ENCODE measurements around the gene PDCD11. TPM values are rescaled to one million over a fixed set of nuclear protein-coding genes. Genes with fewer than 3 reads are reported as not detected.

Gene PDCD11
- total RNA-seq, 1 experiment from 2014 or later = 106 TPM

- TF ChIP-seq, protein P1, sequence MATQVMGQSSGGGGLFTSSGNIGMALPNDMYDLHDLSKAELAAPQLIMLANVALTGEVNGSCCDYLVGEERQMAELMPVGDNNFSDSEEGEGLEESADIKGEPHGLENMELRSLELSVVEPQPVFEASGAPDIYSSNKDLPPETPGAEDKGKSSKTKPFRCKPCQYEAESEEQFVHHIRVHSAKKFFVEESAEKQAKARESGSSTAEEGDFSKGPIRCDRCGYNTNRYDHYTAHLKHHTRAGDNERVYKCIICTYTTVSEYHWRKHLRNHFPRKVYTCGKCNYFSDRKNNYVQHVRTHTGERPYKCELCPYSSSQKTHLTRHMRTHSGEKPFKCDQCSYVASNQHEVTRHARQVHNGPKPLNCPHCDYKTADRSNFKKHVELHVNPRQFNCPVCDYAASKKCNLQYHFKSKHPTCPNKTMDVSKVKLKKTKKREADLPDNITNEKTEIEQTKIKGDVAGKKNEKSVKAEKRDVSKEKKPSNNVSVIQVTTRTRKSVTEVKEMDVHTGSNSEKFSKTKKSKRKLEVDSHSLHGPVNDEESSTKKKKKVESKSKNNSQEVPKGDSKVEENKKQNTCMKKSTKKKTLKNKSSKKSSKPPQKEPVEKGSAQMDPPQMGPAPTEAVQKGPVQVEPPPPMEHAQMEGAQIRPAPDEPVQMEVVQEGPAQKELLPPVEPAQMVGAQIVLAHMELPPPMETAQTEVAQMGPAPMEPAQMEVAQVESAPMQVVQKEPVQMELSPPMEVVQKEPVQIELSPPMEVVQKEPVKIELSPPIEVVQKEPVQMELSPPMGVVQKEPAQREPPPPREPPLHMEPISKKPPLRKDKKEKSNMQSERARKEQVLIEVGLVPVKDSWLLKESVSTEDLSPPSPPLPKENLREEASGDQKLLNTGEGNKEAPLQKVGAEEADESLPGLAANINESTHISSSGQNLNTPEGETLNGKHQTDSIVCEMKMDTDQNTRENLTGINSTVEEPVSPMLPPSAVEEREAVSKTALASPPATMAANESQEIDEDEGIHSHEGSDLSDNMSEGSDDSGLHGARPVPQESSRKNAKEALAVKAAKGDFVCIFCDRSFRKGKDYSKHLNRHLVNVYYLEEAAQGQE (IDR thresholded peaks at IDR 0.05; ENCODE audit: low read depth) = no peak
- no peak for TF ChIP-seq YY1 (IDR thresholded peaks at IDR 0.05; ENCODE audit: extremely low read depth, insufficient replicate concordance, low read depth, low read length)
- TF ChIP-seq FOSL1 (IDR thresholded peaks at IDR 0.05; ENCODE audit: low read depth) = no peak
- no peak for TF ChIP-seq ELF1 (IDR thresholded peaks at IDR 0.05; ENCODE audit: borderline replicate concordance, low read depth)
Measured at GRCh38 chr10:103492655-103493261, 96.3 kb downstream of the PDCD11 start (continued).

DNA sequence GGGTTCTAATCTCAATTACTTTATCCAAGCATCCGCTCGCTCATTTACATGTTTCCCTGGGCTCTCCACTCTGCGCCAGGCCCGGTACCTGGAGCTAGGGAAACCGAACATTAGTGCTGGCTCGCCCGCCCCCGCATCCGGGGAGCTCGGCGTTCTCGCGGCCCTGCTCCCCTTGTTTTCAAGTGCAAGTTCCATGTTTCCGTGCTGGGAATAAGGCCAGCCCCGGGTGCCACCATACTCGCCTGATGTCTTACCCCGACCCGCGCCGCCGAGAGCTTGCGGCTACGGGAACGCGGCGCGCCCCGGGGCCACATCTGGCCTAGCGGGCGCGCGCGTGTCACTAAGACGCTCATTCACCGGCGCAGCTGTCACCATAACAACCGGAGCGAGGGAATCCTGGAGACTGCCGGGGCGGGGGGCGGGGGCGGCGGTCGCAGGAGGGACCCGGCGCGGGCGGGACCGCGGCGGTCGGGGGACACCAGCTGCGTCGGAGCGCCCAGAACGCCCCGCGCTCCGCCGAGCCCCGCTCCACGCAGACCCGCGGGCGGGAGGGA is 97.0 kb downstream of the PDCD11 start, which contains the start of gene NEURL1:
Gene NEURL1, plus strand, starts transcription at position 344 of the 554 bp plus-strand sequence. CDS start 683 bp downstream, outside the sequence.
- H3K4me3 ChIP-seq (replicated peaks in 1 of 2; ENCODE audit: low read depth in 1 of 2, low read length in 2 of 2) = no peak within 1 kb of the TSS
- H3K4me1 ChIP-seq (ENCODE audit: control insufficient read depth in 1 of 2, insufficient read depth in 2 of 2, low read length in 2 of 2) = peaks cover 15 to 28% of the 10 kb centered on the region in 2 experiments
- H3K9me2 ChIP-seq (ENCODE audit: insufficient read depth) = no peaks in the 10 kb centered on the region
- no peaks in the 10 kb centered on the region for H3K9me3 ChIP-seq (ENCODE audit: control insufficient read depth in 1 of 2, insufficient read depth in 1 of 2, low read depth in 1 of 2, low read length in 2 of 2)
- CTCF ChIA-PET = interaction anchor here (1.6 to 2.0 kb wide), 2 partner anchors 10 to 71 kb away, joined by 5 to 6 read pairs; no protein-coding TSS in a partner anchor
- H3K36me3 ChIP-seq (ENCODE audit: control insufficient read depth in 1 of 2, insufficient read depth in 2 of 2, low read length in 2 of 2) = no peaks in the 10 kb centered on the region
- peak within 1 kb of the TSS; percentile 54 for H3K4me2 ChIP-seq (ENCODE audit: low read length)
- ATAC-seq = no peak
- no peaks in the 10 kb centered on the region for H4K20me1 ChIP-seq (ENCODE audit: insufficient read depth)
- H3K27ac ChIP-seq (ENCODE audit: low read depth, low read length) = no peak within 1 kb of the TSS
- H3K9ac ChIP-seq (ENCODE audit: low read length) = no peak within 1 kb of the TSS
- no peaks in the 10 kb centered on the region for H3K27me3 ChIP-seq (ENCODE audit: insufficient read depth, low read length)
- RAD21 ChIA-PET (ENCODE audit: low non-redundant PET in 1 of 2, low total read pairs in 2 of 2, uncharacterized antibody in 2 of 2, unreplicated experiment in 2 of 2) = no interaction called here
- BruUV-seq (replicated peaks) = no TSS peak
- POLR2A ChIA-PET = interaction anchor here (0.6 to 1.8 kb wide), 2 partner anchors 11 to 675 kb away, joined by 3 to 5 read pairs; no protein-coding TSS in a partner anchor
- DNase-seq (ENCODE audit: low read depth, low spot score) = no peak
- peak within 1 kb of the TSS; percentile 62 for H2AFZ ChIP-seq (ENCODE audit: low read depth, low read length, poor library complexity, severe bottlenecking)
- intact Hi-C loops (cut with micrococcal nuclease) = loop anchor here (2.0 kb wide), 1 partner anchor 49 kb away; no protein-coding TSS in a partner anchor
- no peaks in the 10 kb centered on the region for H3K79me2 ChIP-seq (ENCODE audit: insufficient read depth, low read length)
- TF ChIP-seq EZH2phosphoT487 (IDR thresholded peaks at IDR 0.05; ENCODE audit: borderline replicate concordance) (no peak), EGR1 (IDR thresholded peaks at IDR 0.05; ENCODE audit: low read depth) (no peak), SIN3A (IDR thresholded peaks at IDR 0.05; ENCODE audit: low read depth) (no peak), ZFX (IDR thresholded peaks at IDR 0.05) (no peak), JUND (IDR thresholded peaks at IDR 0.05) (no peak), CEBPB (IDR thresholded peaks at IDR 0.05; ENCODE audit: low read depth) (no peak), SRF (IDR thresholded peaks at IDR 0.05; ENCODE audit: low read depth) (no peak), SP1 (IDR thresholded peaks at IDR 0.05; ENCODE audit: low read depth) (no peak), CBX3 (IDR thresholded peaks at IDR 0.05; ENCODE audit: low read depth) (no peak), ZBTB33 (IDR thresholded peaks at IDR 0.05; ENCODE audit: extremely low read depth, insufficient replicate concordance, low read length) (no peak), POLR2A (IDR thresholded peaks at IDR 0.05; ENCODE audit: borderline replicate concordance, extremely low read depth, insufficient read depth, insufficient read length) (no peak), ZNF274 (IDR thresholded peaks at IDR 0.05; ENCODE audit: low read depth, low read length) (no peak), EZH2 (IDR thresholded peaks at IDR 0.05) (no peak), TCF7L2 (IDR thresholded peaks at IDR 0.05; ENCODE audit: borderline replicate concordance, extremely low read depth, insufficient read depth, insufficient read length) (no peak), ELF1 (IDR thresholded peaks at IDR 0.05; ENCODE audit: borderline replicate concordance, low read depth) (no peak), FOSL1 (IDR thresholded peaks at IDR 0.05; ENCODE audit: low read depth) (no peak), POLR2AphosphoS5 (IDR thresholded peaks at IDR 0.05; ENCODE audit: low read depth, low read length) (no peak), YY1 (IDR thresholded peaks at IDR 0.05; ENCODE audit: extremely low read depth, insufficient replicate concordance, low read depth, low read length) (no peak)
- TF ChIP-seq, protein P2, sequence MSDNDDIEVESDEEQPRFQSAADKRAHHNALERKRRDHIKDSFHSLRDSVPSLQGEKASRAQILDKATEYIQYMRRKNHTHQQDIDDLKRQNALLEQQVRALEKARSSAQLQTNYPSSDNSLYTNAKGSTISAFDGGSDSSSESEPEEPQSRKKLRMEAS (IDR thresholded peaks at IDR 0.05) = no peak
